Measurements from ENCODE around the gene REM2. TPM values are rescaled to one million over a fixed set of nuclear protein-coding genes. Genes with fewer than 3 reads are reported as not detected.

Gene REM2
- total RNA-seq, 1 experiment from 2014 or later: 0.47 TPM

GRCh38 chr14:22887260-22887989, 4.4 kb downstream of the REM2 start:
- DNase-seq (ENCODE audit: low read depth, low spot score): peak; percentile 92
- ATAC-seq: peak; percentile 71
- H3K27ac ChIP-seq (ENCODE audit: low read depth, low read length): peak overlapping the region; percentile 93
- peak overlapping the region; percentile 42 for H2AFZ ChIP-seq (ENCODE audit: low read depth, low read length, poor library complexity, severe bottlenecking)
- H3K9me2 ChIP-seq (ENCODE audit: insufficient read depth): no peaks in the 10 kb centered on the region
- TSS peak; percentile 80 for BruUV-seq (replicated peaks)
- CTCF ChIA-PET: interaction anchor here (1.2 to 7.0 kb wide), 3 partner anchors 13 to 317 kb away, joined by 6 to 51 read pairs (median 11); partner anchors contain the start of gene LRP10
- TF ChIP-seq SP1 (IDR thresholded peaks at IDR 0.05; ENCODE audit: low read depth): peak; percentile 82
- no peak for TF ChIP-seq EGR1 (IDR thresholded peaks at IDR 0.05; ENCODE audit: low read depth)
- peak; percentile 26; the same call in 1 of the 2 replicates for TF ChIP-seq POLR2AphosphoS5 (IDR thresholded peaks at IDR 0.05; ENCODE audit: low read depth, low read length)
- no peak for TF ChIP-seq POLR2A (IDR thresholded peaks at IDR 0.05; ENCODE audit: borderline replicate concordance, extremely low read depth, insufficient read depth, insufficient read length)
- TF ChIP-seq YY1 (IDR thresholded peaks at IDR 0.05; ENCODE audit: extremely low read depth, insufficient replicate concordance, low read depth, low read length): peak; percentile 13
- TF ChIP-seq TCF7L2 (IDR thresholded peaks at IDR 0.05; ENCODE audit: borderline replicate concordance, extremely low read depth, insufficient read depth, insufficient read length): peak; percentile 22
- peak; percentile 91 for TF ChIP-seq MAX (IDR thresholded peaks at IDR 0.05)
- H3K4me2 ChIP-seq (ENCODE audit: low read length): peak overlapping the region; percentile 79
- no peaks in the 10 kb centered on the region for H3K36me3 ChIP-seq (ENCODE audit: control insufficient read depth in 1 of 2, insufficient read depth in 2 of 2, low read length in 2 of 2)
- RAD21 ChIA-PET (ENCODE audit: low non-redundant PET in 1 of 2, low total read pairs in 2 of 2, uncharacterized antibody in 2 of 2, unreplicated experiment in 2 of 2): no interaction called here
- no peaks in the 10 kb centered on the region for H3K9me3 ChIP-seq (ENCODE audit: control insufficient read depth in 1 of 2, insufficient read depth in 1 of 2, low read depth in 1 of 2, low read length in 2 of 2)
- peak overlapping the region; percentile 72 for H3K9ac ChIP-seq (ENCODE audit: low read length)
- no peaks in the 10 kb centered on the region; the same call in 1 of the 2 replicates for H3K79me2 ChIP-seq (ENCODE audit: insufficient read depth, low read length)
- no peaks in the 10 kb centered on the region for H3K27me3 ChIP-seq (ENCODE audit: insufficient read depth, low read length)
- H4K20me1 ChIP-seq (ENCODE audit: insufficient read depth): no peaks in the 10 kb centered on the region
- intact Hi-C loops (cut with micrococcal nuclease): no loop called here
- H3K4me1 ChIP-seq (ENCODE audit: control insufficient read depth in 1 of 2, insufficient read depth in 2 of 2, low read length in 2 of 2): peaks cover 31 to 42% of the 10 kb centered on the region in 2 experiments
- POLR2A ChIA-PET: interaction anchor here (0.9 to 1.6 kb wide), 3 partner anchors 9 to 14 kb away, joined by 3 to 4 read pairs (median 4); no protein-coding TSS in a partner anchor
- H3K4me3 ChIP-seq (replicated peaks in 1 of 2; ENCODE audit: low read depth in 1 of 2, low read length in 2 of 2): peak overlapping the region; percentile 60 to 68

DNA sequence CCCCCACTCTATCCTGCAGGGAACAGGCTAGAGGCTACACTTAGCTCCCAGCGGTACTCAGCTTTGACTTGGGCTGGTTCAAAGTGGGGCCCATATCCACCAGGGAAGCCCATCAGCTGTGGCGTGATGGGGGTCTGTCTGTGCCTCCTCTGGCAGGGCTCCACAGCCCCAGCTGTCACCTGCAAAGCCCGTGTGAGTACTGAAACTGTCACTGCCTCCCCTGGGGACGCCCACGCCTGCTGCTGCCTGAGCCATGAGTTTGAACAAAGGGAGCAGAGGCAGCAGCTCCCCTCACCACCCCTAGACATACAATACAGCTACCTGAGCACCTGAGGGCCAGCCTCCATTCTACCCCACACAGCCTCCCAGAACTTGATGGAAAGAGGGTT, 5.0 kb downstream of the REM2 start:
- no TSS peak for BruUV-seq (replicated peaks)

More for the DNA sequence above, 5.0 kb downstream of the REM2 start:
- ATAC-seq (no peak), DNase-seq (ENCODE audit: low read depth, low spot score) (no peak)
- intact Hi-C loops (cut with micrococcal nuclease): no loop called here
- CTCF ChIA-PET: interaction anchor here (2.6 kb wide), 1 partner anchor 12 kb away, joined by 11 read pairs; no protein-coding TSS in a partner anchor
- H4K20me1 ChIP-seq (ENCODE audit: insufficient read depth): no peaks in the 10 kb centered on the region
- no peak for TF ChIP-seq SIN3A (IDR thresholded peaks at IDR 0.05; ENCODE audit: low read depth)
- RAD21 ChIA-PET (ENCODE audit: low non-redundant PET in 1 of 2, low total read pairs in 2 of 2, uncharacterized antibody in 2 of 2, unreplicated experiment in 2 of 2): no interaction called here
- H3K4me3 ChIP-seq (replicated peaks in 1 of 2; ENCODE audit: low read depth in 1 of 2, low read length in 2 of 2): peak overlapping the region; percentile 60 to 68
- no peaks in the 10 kb centered on the region; the same call in 1 of the 2 replicates for H3K79me2 ChIP-seq (ENCODE audit: insufficient read depth, low read length)
- peak overlapping the region; percentile 93 for H3K27ac ChIP-seq (ENCODE audit: low read depth, low read length)
- H3K27me3 ChIP-seq (ENCODE audit: insufficient read depth, low read length): no peaks in the 10 kb centered on the region
- POLR2A ChIA-PET: interaction anchor here (1.2 to 1.6 kb wide), 2 partner anchors 8 to 30 kb away, joined by 3 to 4 read pairs; partner anchors contain the start of gene RBM23
- peak overlapping the region; percentile 72 for H3K9ac ChIP-seq (ENCODE audit: low read length)
- H3K9me3 ChIP-seq (ENCODE audit: control insufficient read depth in 1 of 2, insufficient read depth in 1 of 2, low read depth in 1 of 2, low read length in 2 of 2): no peaks in the 10 kb centered on the region
- peaks cover 28 to 37% of the 10 kb centered on the region in 2 experiments for H3K4me1 ChIP-seq (ENCODE audit: control insufficient read depth in 1 of 2, insufficient read depth in 2 of 2, low read length in 2 of 2)
- H3K4me2 ChIP-seq (ENCODE audit: low read length): peak overlapping the region; percentile 79
- no peak overlapping the region for H2AFZ ChIP-seq (ENCODE audit: low read depth, low read length, poor library complexity, severe bottlenecking)
- no peaks in the 10 kb centered on the region for H3K9me2 ChIP-seq (ENCODE audit: insufficient read depth)
- no peaks in the 10 kb centered on the region for H3K36me3 ChIP-seq (ENCODE audit: control insufficient read depth in 1 of 2, insufficient read depth in 2 of 2, low read length in 2 of 2)

Measured in HCT116 (cell line).